Mucosa of stomach (tissue), 1 donor: Measurements from ENCODE around the gene GPR162.

Experiments used
- H3K27me3 ChIP-seq: one replicate; pipeline ENCODE4 v1.7.0; 2013; ENCODE audit warnings: mild to moderate bottlenecking, low read length; ENCODE audit not compliant: control insufficient read depth, insufficient read depth
- H3K36me3 ChIP-seq: one replicate; pipeline ENCODE4 v1.7.0; 2013; ENCODE audit warnings: low read length; ENCODE audit not compliant: control insufficient read depth, insufficient read depth
- H3K4me1 ChIP-seq: one replicate; pipeline ENCODE4 v1.7.0; 2013; ENCODE audit warnings: mild to moderate bottlenecking, low read length; ENCODE audit not compliant: control insufficient read depth, insufficient read depth
- H3K4me3 ChIP-seq: one replicate; pipeline ENCODE4 v1.7.0; 2013; ENCODE audit warnings: low read length
- H3K9ac ChIP-seq: one replicate; pipeline ENCODE4 v1.7.0; 2013; ENCODE audit warnings: mild to moderate bottlenecking, low read length, moderate library complexity
- H3K9me3 ChIP-seq: one replicate; pipeline ENCODE4 v1.7.0; 2013; ENCODE audit warnings: mild to moderate bottlenecking, low read length, moderate library complexity; ENCODE audit not compliant: control insufficient read depth
- donor health status: Pancreatic carcinoma.

GPR162 gene

DNA sequence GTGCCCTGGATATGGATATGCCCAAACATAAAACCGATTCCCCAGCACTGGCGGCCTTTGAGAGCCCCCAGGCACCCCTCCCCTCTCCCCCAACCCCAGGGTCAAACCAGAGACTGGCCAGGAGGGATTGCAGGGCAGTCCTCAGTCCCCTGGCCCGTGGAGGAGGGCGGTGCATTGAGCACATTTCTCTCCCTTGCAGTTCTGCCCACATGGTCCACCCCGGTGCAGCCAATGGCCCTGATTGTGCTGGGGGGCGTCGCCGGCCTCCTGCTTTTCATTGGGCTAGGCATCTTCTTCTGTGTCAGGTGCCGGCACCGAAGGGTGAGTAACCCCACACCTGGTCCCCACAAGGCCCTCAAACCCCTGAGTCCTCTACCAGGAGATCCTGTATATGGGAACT lies 3.4 kb upstream of the GPR162 start:
- Histone ChIP-seq H3K4me1 (no peaks in the 10 kb centered on the region), H3K4me3 (no peak overlapping the region), H3K36me3 (no peaks in the 10 kb centered on the region), H3K9ac (no peak overlapping the region), H3K27me3 (peaks cover 65% of the 10 kb centered on the region), H3K9me3 (no peaks in the 10 kb centered on the region)

DNA sequence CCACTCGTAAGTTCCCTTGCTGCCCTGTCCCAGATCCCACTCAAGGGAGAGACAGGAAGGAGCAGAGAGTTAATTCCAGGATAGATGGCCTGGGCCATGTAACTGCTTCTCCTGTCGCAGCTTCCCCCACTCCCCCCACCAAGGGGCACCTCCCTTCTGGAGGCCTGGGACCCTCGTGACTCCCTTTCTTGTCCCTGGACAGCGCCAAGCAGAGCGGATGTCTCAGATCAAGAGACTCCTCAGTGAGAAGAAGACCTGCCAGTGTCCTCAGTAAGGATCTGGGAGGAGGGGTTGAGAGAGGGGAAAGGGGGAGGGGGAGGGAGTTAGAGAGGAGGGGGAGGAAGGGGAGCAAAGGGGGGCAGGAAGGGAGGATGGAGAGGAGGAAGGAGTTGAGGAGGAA lies 3.0 kb upstream of the GPR162 start:
- Histone ChIP-seq H3K9ac (no peak overlapping the region), H3K36me3 (no peaks in the 10 kb centered on the region), H3K9me3 (no peaks in the 10 kb centered on the region), H3K27me3 (peaks cover 69% of the 10 kb centered on the region), H3K4me3 (no peak overlapping the region), H3K4me1 (no peaks in the 10 kb centered on the region)

DNA sequence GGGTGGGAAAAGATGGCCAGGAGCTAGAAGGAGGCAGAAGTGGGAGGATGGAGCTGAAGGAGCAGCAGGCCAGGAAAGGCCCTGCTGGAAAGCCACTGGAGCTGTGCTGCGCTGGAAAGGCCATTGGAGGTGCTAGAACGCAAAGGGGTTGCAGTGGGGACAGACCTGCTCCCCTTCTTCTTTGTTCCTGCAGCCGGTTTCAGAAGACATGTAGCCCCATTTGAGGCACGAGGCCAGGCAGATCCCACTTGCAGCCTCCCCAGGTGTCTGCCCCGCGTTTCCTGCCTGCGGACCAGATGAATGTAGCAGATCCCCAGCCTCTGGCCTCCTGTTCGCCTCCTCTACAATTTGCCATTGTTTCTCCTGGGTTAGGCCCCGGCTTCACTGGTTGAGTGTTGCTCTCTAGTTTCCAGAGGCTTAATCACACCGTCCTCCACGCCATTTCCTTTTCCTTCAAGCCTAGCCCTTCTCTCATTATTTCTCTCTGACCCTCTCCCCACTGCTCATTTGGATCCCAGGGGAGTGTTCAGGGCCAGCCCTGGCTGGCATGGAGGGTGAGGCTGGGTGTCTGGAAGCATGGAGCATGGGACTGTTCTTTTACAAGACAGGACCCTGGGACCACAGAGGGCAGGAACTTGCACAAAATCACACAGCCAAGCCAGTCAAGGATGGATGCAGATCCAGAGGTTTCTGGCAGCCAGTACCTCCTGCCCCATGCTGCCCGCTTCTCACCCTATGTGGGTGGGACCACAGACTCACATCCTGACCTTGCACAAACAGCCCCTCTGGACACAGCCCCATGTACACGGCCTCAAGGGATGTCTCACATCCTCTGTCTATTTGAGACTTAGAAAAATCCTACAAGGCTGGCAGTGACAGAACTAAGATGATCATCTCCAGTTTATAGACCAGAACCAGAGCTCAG lies 2.3 kb upstream of the GPR162 start:
- H3K9me3 ChIP-seq, result no peaks in the 10 kb centered on the region
- H3K9ac ChIP-seq, result no peak overlapping the region
- peaks cover 69% of the 10 kb centered on the region for H3K27me3 ChIP-seq
- H3K36me3 ChIP-seq, result no peaks in the 10 kb centered on the region
- H3K4me1 ChIP-seq, result no peaks in the 10 kb centered on the region
- no peak overlapping the region for H3K4me3 ChIP-seq

DNA sequence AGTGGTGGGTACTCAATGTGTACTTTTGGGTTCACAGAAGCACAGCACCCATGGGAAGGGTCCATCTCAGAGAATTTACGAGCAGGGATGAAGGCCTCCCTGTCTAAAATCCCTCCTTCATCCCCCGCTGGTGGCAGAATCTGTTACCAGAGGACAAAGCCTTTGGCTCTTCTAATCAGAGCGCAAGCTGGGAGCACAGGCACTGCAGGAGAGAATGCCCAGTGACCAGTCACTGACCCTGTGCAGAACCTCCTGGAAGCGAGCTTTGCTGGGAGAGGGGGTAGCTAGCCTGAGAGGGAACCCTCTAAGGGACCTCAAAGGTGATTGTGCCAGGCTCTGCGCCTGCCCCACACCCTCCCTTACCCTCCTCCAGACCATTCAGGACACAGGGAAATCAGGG lies 1.5 kb upstream of the GPR162 start:
- no peak overlapping the region for H3K9ac ChIP-seq
- H3K9me3 ChIP-seq, result no peaks in the 10 kb centered on the region
- no peaks in the 10 kb centered on the region for H3K36me3 ChIP-seq
- H3K4me1 ChIP-seq, result no peaks in the 10 kb centered on the region
- H3K4me3 ChIP-seq, result no peak overlapping the region
- H3K27me3 ChIP-seq, result peaks cover 69% of the 10 kb centered on the region

DNA sequence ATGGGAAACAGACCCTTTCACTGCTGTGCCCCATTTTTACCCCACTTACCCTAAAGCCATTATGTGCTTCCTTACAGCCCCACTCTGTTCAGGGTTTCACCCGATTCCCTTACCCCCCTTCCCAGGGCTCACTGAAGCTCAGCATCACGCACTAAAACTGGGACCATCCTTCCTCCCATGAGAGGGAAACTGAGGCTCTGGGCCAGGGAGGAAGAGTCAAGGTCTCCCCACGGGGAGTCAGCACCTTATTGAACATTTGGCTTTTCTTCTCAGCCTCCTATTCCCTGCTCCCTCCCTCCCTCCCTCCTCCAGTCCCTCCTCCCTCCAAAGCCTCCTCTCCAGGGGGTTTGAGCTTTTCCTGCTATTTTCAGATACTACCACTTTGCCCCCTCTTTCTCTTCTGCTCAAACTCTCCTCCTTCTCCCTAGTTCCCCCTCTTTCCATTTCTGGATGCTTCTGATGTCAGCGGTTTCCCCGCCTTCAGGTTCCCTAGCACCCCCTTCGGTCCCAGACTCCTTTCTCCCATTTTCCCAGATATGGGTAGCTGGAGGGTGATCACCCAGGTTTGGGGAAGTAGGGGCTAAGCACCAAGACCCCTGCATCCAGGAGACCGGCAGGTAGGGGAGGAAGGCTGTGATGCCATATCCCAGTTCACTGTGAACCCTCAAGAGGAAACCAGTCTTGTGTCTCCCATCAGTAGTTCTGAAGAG lies 960 bp downstream of the GPR162 start:
- Histone ChIP-seq H3K36me3 (no peaks in the 10 kb centered on the region), H3K4me3 (no peak overlapping the region), H3K27me3 (peaks cover 81% of the 10 kb centered on the region), H3K4me1 (peaks cover 7% of the 10 kb centered on the region), H3K9me3 (no peaks in the 10 kb centered on the region), H3K9ac (peak overlapping the region; percentile 10)

DNA sequence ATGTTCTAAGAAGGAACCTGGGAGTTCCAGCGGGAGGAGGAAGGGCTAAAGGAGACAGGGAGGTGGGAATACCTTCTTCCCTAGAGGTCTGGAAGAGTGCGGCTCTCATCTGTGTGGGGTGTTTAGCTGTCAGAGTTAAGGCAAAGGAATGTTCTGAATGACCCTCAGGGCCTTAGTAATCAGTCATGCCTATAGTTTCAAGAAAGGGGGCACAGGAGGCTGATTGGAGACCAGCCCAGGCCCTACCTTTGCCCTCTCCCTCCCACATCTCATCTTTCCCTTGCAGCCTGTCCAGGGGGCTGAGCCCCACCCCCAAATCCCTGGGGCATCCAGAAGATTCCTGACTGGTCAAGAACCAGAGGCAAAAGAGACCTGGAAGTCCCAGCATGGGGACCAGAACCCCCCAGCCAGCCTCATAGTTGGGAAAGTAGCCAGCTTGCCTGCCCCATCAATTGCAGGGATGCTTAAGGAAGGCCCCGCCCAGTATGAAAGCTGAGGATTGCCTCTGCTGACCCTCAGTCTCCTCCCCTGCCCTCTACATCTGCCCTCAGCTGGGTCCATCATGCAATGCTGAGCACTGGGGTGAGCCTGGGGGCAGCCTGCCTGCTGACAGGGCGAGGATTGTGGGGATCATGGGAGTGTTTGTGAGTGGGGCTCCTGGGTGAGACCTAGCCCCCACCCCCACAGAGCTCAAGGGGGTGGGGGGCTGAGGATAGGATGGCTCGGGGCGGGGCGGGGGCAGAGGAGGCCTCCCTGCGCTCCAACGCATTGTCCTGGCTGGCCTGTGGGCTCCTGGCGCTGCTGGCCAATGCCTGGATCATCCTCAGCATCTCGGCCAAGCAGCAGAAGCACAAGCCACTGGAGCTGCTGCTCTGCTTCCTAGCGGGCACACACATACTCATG lies 1.8 kb downstream of the GPR162 start:
- peaks cover 7% of the 10 kb centered on the region for H3K4me1 ChIP-seq
- H3K4me3 ChIP-seq, result no peak overlapping the region
- no peaks in the 10 kb centered on the region for H3K36me3 ChIP-seq
- no peak overlapping the region for H3K9ac ChIP-seq
- peaks cover 86% of the 10 kb centered on the region for H3K27me3 ChIP-seq
- H3K9me3 ChIP-seq, result no peaks in the 10 kb centered on the region

DNA sequence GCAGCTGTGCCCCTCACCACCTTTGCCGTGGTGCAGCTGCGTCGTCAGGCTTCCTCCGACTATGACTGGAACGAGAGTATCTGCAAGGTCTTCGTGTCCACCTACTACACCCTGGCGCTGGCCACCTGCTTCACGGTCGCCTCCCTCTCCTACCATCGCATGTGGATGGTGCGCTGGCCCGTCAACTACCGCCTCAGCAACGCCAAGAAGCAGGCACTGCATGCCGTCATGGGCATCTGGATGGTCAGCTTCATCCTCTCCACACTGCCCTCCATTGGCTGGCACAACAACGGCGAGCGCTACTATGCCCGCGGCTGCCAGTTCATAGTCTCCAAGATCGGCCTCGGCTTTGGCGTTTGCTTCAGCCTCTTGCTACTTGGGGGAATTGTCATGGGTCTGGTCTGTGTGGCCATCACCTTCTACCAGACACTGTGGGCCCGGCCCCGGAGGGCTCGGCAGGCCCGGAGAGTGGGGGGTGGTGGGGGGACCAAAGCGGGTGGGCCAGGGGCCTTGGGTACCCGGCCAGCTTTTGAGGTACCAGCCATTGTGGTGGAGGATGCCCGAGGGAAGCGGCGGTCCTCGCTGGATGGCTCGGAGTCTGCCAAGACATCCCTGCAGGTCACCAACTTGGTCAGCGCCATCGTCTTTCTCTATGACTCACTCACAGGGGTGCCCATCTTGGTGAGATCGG lies 2.6 kb downstream of the GPR162 start:
- Histone ChIP-seq H3K36me3 (no peaks in the 10 kb centered on the region), H3K4me3 (no peak overlapping the region), H3K9me3 (no peaks in the 10 kb centered on the region), H3K27me3 (peaks cover 88% of the 10 kb centered on the region), H3K4me1 (peaks cover 9% of the 10 kb centered on the region), H3K9ac (no peak overlapping the region)

DNA sequence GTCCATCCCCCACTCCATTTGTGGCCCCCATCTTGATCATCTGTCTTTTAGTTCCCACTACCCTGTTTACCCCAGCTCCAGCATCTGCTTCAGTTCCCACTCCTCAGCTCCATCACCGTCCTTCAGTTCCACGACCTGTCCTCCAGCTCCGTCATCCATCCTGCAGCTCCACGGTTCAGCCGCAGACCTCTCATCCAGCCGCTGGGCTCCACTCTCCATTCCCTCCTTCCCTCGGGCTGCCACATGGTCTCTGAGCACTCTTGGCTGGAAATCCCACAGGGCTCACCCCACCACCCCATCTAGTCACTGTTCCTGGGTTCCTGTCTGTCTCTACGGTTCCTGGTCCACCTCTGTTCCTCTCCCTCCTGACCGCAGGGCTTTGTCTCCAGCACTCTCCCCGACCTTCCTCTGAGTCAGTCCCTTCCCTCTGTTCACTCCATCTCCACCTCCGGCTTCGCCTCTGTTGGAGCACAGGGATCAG lies 3.3 kb downstream of the GPR162 start:
- Histone ChIP-seq H3K27me3 (peaks cover 89% of the 10 kb centered on the region), H3K9ac (no peak overlapping the region), H3K4me1 (peaks cover 16% of the 10 kb centered on the region), H3K4me3 (no peak overlapping the region), H3K9me3 (no peaks in the 10 kb centered on the region), H3K36me3 (no peaks in the 10 kb centered on the region)

DNA sequence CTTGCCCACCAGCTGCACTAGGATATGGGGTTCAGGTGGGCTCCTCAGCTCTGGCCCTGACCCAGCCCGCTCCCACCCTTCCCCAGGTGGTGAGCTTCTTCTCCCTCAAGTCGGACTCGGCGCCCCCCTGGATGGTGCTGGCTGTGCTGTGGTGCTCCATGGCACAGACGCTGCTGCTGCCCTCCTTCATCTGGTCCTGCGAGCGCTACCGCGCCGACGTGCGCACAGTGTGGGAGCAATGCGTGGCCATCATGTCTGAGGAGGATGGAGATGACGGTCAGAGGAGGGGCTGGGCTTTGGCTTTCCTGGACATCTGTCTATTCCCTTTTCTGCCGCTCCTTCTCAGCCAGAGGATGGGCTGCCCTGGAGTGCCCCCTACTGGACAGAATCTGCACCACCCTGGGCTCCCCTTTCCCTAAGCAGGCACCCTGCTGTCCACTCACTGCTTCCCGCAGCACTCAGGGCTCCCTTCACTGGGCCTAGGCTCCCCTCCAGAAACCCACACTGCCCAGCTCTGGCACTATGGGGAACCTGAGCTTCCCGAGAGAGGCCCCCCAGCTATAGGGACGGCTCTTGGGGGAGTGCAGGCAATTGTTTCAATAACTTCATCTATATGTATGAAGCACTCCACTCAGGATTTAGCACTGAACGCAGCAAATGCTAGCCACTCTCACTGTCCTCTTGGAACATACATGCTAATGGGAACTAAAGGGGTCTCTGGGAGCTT lies 3.9 kb downstream of the GPR162 start:
- H3K36me3 ChIP-seq, result no peaks in the 10 kb centered on the region
- no peaks in the 10 kb centered on the region for H3K9me3 ChIP-seq
- H3K4me3 ChIP-seq, result no peak overlapping the region
- H3K4me1 ChIP-seq, result peaks cover 17% of the 10 kb centered on the region
- peaks cover 89% of the 10 kb centered on the region for H3K27me3 ChIP-seq
- no peak overlapping the region for H3K9ac ChIP-seq

DNA sequence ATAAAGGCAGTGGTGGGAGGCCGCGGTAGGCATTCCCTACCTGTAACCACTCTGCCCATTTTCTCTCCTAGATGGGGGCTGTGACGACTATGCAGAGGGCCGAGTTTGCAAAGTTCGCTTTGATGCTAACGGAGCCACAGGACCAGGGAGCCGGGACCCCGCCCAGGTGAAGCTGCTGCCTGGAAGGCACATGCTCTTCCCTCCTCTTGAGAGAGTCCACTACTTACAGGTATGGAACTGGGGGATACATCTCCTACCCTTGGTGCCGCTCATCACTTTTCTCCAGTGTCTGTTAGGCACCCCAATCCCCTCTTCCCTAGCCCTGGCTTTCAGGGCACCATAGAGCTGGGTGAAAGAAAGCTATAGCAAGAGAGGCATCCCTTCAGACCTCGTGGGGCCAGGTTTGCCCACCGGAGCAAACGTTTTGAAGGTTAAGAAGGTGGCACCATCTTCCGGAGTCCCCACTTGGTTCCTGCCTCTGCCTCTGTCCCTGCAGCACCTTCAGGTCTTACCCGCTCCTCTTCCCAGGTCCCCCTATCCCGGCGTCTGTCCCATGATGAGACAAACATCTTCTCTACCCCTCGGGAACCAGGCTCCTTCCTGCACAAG lies 4.6 kb downstream of the GPR162 start:
- peaks cover 17% of the 10 kb centered on the region for H3K4me1 ChIP-seq
- H3K9ac ChIP-seq, result no peak overlapping the region
- peaks cover 87% of the 10 kb centered on the region for H3K27me3 ChIP-seq

More for the DNA sequence above, 4.6 kb downstream of the GPR162 start:
- Histone ChIP-seq H3K4me3 (no peak overlapping the region), H3K9me3 (no peaks in the 10 kb centered on the region), H3K36me3 (no peaks in the 10 kb centered on the region)
